ENCODE measurements around the gene MRPL14.

MRPL14 gene

GRCh38 chr6:44063561-44064059, 63.6 kb downstream of the MRPL14 start:
- Histone ChIP-seq H3K4me3 (ENCODE audit: low read depth, low read length) (no peak overlapping the region), H3K36me3 (no peaks in the 10 kb centered on the region), H3K27ac (no peak overlapping the region), H3K27me3 (ENCODE audit: insufficient read depth, low read depth, severe bottlenecking) (no peaks in the 10 kb centered on the region), H3K9me3 (ENCODE audit: severe bottlenecking) (peaks cover 7% of the 10 kb centered on the region)
- DNase-seq: no peak
- TF ChIP-seq CTCF (IDR thresholded peaks at IDR 0.05; ENCODE audit: low read depth, low read length): no peak

All from WERI-Rb-1 (cell line).